SJSA1 (cell line): ENCODE results near the gene CDH26. TPM values are rescaled to one million over a fixed set of nuclear protein-coding genes. Genes with fewer than 3 reads are reported as not detected.

Experiments used
- DNase-seq, 2 experiments: peaks; one replicate each; pipeline ENCODE4 v3.0.0-alpha.2; 2015 to 2020; ENCODE audit warnings: low spot score in 2 of 2, low read depth in 1 of 2
- H3K27ac ChIP-seq: fragments of 250-450 bp; sonication (Bioruptor Pico); 2 replicates; pipeline ENCODE4 v1.5.1; 2020; ENCODE audit warnings: mild to moderate bottlenecking, moderate library complexity
- H3K27me3 ChIP-seq: fragments of 250-450 bp; sonication (Bioruptor Pico); replicated peaks from 2 replicates; pipeline ENCODE4 v1.5.1; 2020; ENCODE audit warnings: mild to moderate bottlenecking, moderate library complexity
- H3K36me3 ChIP-seq: fragments of 250-450 bp; sonication (Bioruptor Pico); 2 replicates; pipeline ENCODE4 v1.5.1; 2020; ENCODE audit warnings: mild to moderate bottlenecking
- H3K4me1 ChIP-seq: fragments of 250-450 bp; sonication (Bioruptor Pico); replicated peaks from 2 replicates; pipeline ENCODE4 v1.6.1; 2021; ENCODE audit warnings: mild to moderate bottlenecking
- H3K4me3 ChIP-seq: fragments of 250-450 bp; sonication (Bioruptor Pico); 2 replicates; pipeline ENCODE4 v1.5.1; 2020; ENCODE audit warnings: mild to moderate bottlenecking
- H3K9me3 ChIP-seq: fragments of 250-450 bp; sonication (Bioruptor Pico); replicated peaks from 2 replicates; pipeline ENCODE4 v1.5.1; 2020; ENCODE audit warnings: mild to moderate bottlenecking
- total RNA-seq: library from RNA; depleted of rRNA; stranded (reverse); fragments of >200 nt; shearing (Covaris generic); gene quantifications from 2 replicates; pipeline ENCODE4 v1.2.3, GENCODE V29; 2014; rRNA removed

CDH26 gene
- total RNA-seq, 1 experiment from 2014 or later: not detected

- H3K4me3 ChIP-seq: no peak overlapping the region
- peaks cover 24% of the 10 kb centered on the region for H3K4me1 ChIP-seq
- H3K36me3 ChIP-seq: no peaks in the 10 kb centered on the region
- H3K27ac ChIP-seq: peak overlapping the region; percentile 68
- H3K27me3 ChIP-seq: no peaks in the 10 kb centered on the region
- no peak for DNase-seq
- no peaks in the 10 kb centered on the region for H3K9me3 ChIP-seq
Measured at GRCh38 chr20:60063739-60064380, 105.6 kb downstream of the CDH26 start.

Other genes starting within 250 kb of the CDH26 start
- gene SYCP2, start 24.8 kb upstream of the CDH26 start, total RNA-seq: 1.1 and 2.6 TPM in 2 replicates
- gene PPP1R3D, start 18.1 kb upstream of the CDH26 start, total RNA-seq: 7.4 and 8.6 TPM in 2 replicates
- 3.7 and 3.8 TPM in 2 replicates for gene FAM217B, start 18.0 kb upstream of the CDH26 start, total RNA-seq